Thymus (tissue), 11 donors: ENCODE results near the gene CRNKL1. TPM values are rescaled to one million over a fixed set of nuclear protein-coding genes. Genes with fewer than 3 reads are reported as not detected.

ENCODE experiments used
- DNase-seq, 9 donors: peaks; one replicate each; pipeline ENCODE4 v3.0.0-alpha.2; 2013; ENCODE audit warnings: low spot score in 9 of 9, low read depth in 6 of 9, missing footprints in 1 of 9
- H3K27ac ChIP-seq, 2 donors: one replicate each; pipeline ENCODE4 v1.5.1; 2013; ENCODE audit warnings: control low read depth in 1 of 2, low read depth in 1 of 2, low read length in 1 of 2, mild to moderate bottlenecking in 1 of 2, moderate library complexity in 1 of 2
- H3K27me3 ChIP-seq, 2 donors: one replicate each; pipeline ENCODE4 v1.5.1; 2013; ENCODE audit warnings: low read length in 1 of 2; ENCODE audit not compliant: control insufficient read depth in 2 of 2, insufficient read depth in 1 of 2
- H3K36me3 ChIP-seq, 2 donors: one replicate each; pipeline ENCODE4 v1.5.1; 2013; ENCODE audit warnings: low read length in 1 of 2, mild to moderate bottlenecking in 1 of 2, moderate library complexity in 1 of 2; ENCODE audit not compliant: control insufficient read depth in 2 of 2, insufficient read depth in 2 of 2
- H3K4me1 ChIP-seq, 2 donors: one replicate each; pipeline ENCODE4 v1.5.1; 2013; ENCODE audit warnings: low read length in 2 of 2; ENCODE audit not compliant: control insufficient read depth in 2 of 2, insufficient read depth in 2 of 2
- H3K4me3 ChIP-seq, 2 donors: one replicate each; pipeline ENCODE4 v1.5.1; 2013; ENCODE audit warnings: low read length in 2 of 2, control low read depth in 1 of 2, mild to moderate bottlenecking in 1 of 2
- H3K9me3 ChIP-seq, 2 donors: one replicate each; pipeline ENCODE4 v1.5.1; 2013; ENCODE audit warnings: low read length in 1 of 2, mild to moderate bottlenecking in 1 of 2; ENCODE audit not compliant: control insufficient read depth in 2 of 2, insufficient read depth in 1 of 2
- WGBS: extraction: QIAGEN DNeasy Blood & Tissue Kit; methylation state at CpG from one replicate; pipeline ENCODE4 v1.1.7; 2013; 5-methylcytosine and 5-hydroxymethylcytosine counted together
- polyA plus RNA-seq: library from polyadenylated mRNA; stranded (reverse); fragments of 200-250 nt; gene quantifications from one replicate; pipeline ENCODE4 v1.2.3, GENCODE V29; 2013
- total RNA-seq: library from RNA; stranded (reverse); fragments of 120-200 nt; gene quantifications from one replicate; pipeline ENCODE4 v1.2.4, GENCODE V29; 2013
- donor health status: healthy.

Gene CRNKL1
- total and polyA plus RNA-seq, 2 donors, result 27.7 to 30.4 TPM

GRCh38 chr20:20037960-20038359 is 14.3 kb downstream of the CRNKL1 start:
- H3K4me3 ChIP-seq, result no peak overlapping the region
- no peaks in the 10 kb centered on the region for H3K27me3 ChIP-seq
- 95% methylated on average over 5 of the region's 5 CpGs for WGBS
- no peak overlapping the region for H3K27ac ChIP-seq
- H3K9me3 ChIP-seq, result no peaks in the 10 kb centered on the region
- no peak for DNase-seq
- H3K4me1 ChIP-seq, result no peaks in the 10 kb centered on the region
- peaks cover 58 to 88% of the 10 kb centered on the region in 2 donors for H3K36me3 ChIP-seq

DNA sequence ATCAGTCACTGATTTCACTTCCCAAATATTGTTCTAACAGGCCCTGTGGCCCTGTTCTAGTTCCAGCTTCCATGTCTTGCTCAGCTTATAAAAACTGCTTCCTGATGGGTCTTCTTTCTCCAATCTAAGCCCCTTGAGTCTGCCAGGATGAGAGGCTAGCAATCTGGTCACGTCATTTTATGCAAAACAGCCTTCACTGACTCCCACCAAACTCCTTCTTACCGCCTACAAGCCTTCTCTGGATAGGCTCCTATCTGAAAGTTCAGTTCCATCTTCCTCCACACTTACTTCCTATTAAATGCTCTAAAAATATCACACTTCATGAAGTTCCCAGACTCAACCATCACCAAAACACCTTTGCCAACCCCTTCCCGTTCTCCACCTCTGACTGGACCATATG is 15.5 kb downstream of the CRNKL1 start:
- WGBS, result 99% methylated on average over 3 of the region's 3 CpGs
- no peak overlapping the region for H3K27ac ChIP-seq
- no peak overlapping the region for H3K4me3 ChIP-seq
- no peaks in the 10 kb centered on the region for H3K4me1 ChIP-seq
- H3K36me3 ChIP-seq, result peaks cover 46 to 85% of the 10 kb centered on the region in 2 donors
- no peaks in the 10 kb centered on the region for H3K27me3 ChIP-seq
- DNase-seq, result no peak
- no peaks in the 10 kb centered on the region for H3K9me3 ChIP-seq

- Histone ChIP-seq H3K4me3 (no peak overlapping the region), H3K4me1 (no peaks in the 10 kb centered on the region), H3K27me3 (no peaks in the 10 kb centered on the region), H3K9me3 (no peaks in the 10 kb centered on the region), H3K36me3 (peaks cover 35 to 73% of the 10 kb centered on the region in 2 donors), H3K27ac (no peak overlapping the region)
- DNase-seq, result no peak
- 96% methylated on average over 4 of the region's 4 CpGs for WGBS
Measured at GRCh38 chr20:20034486-20034885, 17.8 kb downstream of the CRNKL1 start.

GRCh38 chr20:20031790-20032189 is 20.5 kb downstream of the CRNKL1 start:
- 96% methylated on average over 5 of the region's 5 CpGs for WGBS
- peaks cover 16 to 54% of the 10 kb centered on the region in 2 donors for H3K36me3 ChIP-seq
- no peak for DNase-seq

DNA sequence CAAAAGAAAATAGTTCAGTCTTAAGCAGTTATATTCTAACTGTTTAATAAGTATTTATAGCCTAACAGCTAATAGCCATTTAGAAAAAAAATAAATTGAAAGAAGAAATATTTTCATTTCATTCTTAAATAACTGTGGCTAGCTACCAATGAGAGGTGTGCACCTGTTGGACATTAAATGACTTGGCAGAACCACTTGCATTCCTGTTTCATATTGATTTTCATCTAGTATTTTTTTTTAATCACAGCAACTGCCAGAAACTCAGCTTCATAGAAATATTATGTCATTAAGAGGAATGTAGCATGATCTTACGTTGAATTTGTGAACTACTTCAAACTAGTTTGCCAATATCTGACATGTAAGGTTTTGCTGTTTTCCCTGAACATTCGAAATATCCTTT is 25.0 kb downstream of the CRNKL1 start:
- Histone ChIP-seq H3K36me3 (peaks cover 0 to 26% of the 10 kb centered on the region in 2 donors), H3K27me3 (no peaks in the 10 kb centered on the region), H3K4me1 (no peaks in the 10 kb centered on the region), H3K27ac (no peak overlapping the region), H3K9me3 (no peaks in the 10 kb centered on the region), H3K4me3 (no peak overlapping the region)
- no peak for DNase-seq
- WGBS, result 97% methylated on average over 2 of the region's 2 CpGs

More at GRCh38 chr20:20031790-20032189, 20.5 kb downstream of the CRNKL1 start:
- H3K4me1 ChIP-seq, result no peaks in the 10 kb centered on the region
- no peaks in the 10 kb centered on the region for H3K9me3 ChIP-seq
- H3K27ac ChIP-seq, result no peak overlapping the region
- no peak overlapping the region for H3K4me3 ChIP-seq
- no peaks in the 10 kb centered on the region for H3K27me3 ChIP-seq

GRCh38 chr20:20024942-20025341 is 27.3 kb downstream of the CRNKL1 start:
- DNase-seq, result no peak
- Histone ChIP-seq H3K27ac (no peak overlapping the region), H3K4me1 (peaks cover 0 to 3% of the 10 kb centered on the region in 2 donors), H3K9me3 (no peaks in the 10 kb centered on the region), H3K27me3 (no peaks in the 10 kb centered on the region), H3K36me3 (peaks cover 0 to 17% of the 10 kb centered on the region in 2 donors), H3K4me3 (no peak overlapping the region)

DNA sequence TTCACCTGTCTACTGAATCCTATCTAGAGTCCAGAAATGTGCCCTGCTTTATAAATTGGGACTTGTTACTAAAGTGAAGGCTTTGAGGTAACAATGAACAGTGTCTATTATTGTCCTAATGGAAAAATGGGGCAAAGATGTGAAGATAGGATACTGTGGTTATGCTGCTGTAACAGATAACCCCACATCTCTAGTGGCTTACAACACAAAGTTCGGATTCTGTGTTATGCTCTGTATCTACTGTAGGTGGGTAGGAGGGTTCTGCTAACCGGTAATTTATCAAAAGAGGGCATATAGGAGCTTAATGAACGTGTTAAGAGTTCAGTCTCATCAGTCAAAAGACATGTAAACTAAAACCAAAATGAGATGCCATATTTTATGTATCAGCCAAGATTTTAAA is 28.9 kb downstream of the CRNKL1 start:
- Histone ChIP-seq H3K4me3 (no peak overlapping the region), H3K4me1 (peaks cover 4 to 8% of the 10 kb centered on the region in 2 donors), H3K36me3 (peaks cover 0 to 14% of the 10 kb centered on the region in 2 donors), H3K9me3 (no peaks in the 10 kb centered on the region), H3K27me3 (no peaks in the 10 kb centered on the region), H3K27ac (no peak overlapping the region)
- WGBS, result 97% methylated on average over 3 of the region's 3 CpGs
- no peak for DNase-seq

GRCh38 chr20:20022498-20022897 is 29.8 kb downstream of the CRNKL1 start:
- Histone ChIP-seq H3K4me1 (peaks cover 9 to 11% of the 10 kb centered on the region in 2 donors), H3K27me3 (no peaks in the 10 kb centered on the region), H3K27ac (no peak overlapping the region), H3K9me3 (no peaks in the 10 kb centered on the region), H3K4me3 (no peak overlapping the region), H3K36me3 (peaks cover 0 to 14% of the 10 kb centered on the region in 2 donors)
- no peak for DNase-seq

- Histone ChIP-seq H3K4me3 (no peak overlapping the region), H3K36me3 (peaks cover 0 to 8% of the 10 kb centered on the region in 2 donors), H3K27ac (no peak overlapping the region), H3K4me1 (peaks cover 11% of the 10 kb centered on the region in 2 donors), H3K27me3 (no peaks in the 10 kb centered on the region), H3K9me3 (no peaks in the 10 kb centered on the region)
- no peak for DNase-seq
- WGBS, result 96% methylated on average over 7 of the region's 7 CpGs
Measured at GRCh38 chr20:20021835-20022234, 30.4 kb downstream of the CRNKL1 start.

GRCh38 chr20:20020908-20021307 is 31.4 kb downstream of the CRNKL1 start:
- peaks cover 0 to 5% of the 10 kb centered on the region in 2 donors for H3K36me3 ChIP-seq
- H3K4me3 ChIP-seq, result no peak overlapping the region
- 81% methylated on average over 11 of the region's 11 CpGs for WGBS
- no peak for DNase-seq
- H3K9me3 ChIP-seq, result no peaks in the 10 kb centered on the region
- H3K27ac ChIP-seq, result no peak overlapping the region
- no peaks in the 10 kb centered on the region for H3K27me3 ChIP-seq
- H3K4me1 ChIP-seq, result peaks cover 13% of the 10 kb centered on the region in 2 donors
